Skin of body (tissue), 2 donors: ENCODE results near the gene TMEM178B. TPM values are rescaled to one million over a fixed set of nuclear protein-coding genes. Genes with fewer than 3 reads are reported as not detected.
"Not testable (repeated sequence)": the region's sequence is repeated elsewhere in the genome, so short reads cannot be mapped to it uniquely, and the experiment has no call there.

Source experiments
- DNase-seq: peaks from one replicate; lab custom pipeline; 2025; lab: John Stamatoyannopoulos, UW
- total RNA-seq: library from RNA; depleted of rRNA; stranded (reverse); fragments of >200 nt; gene quantifications from one replicate; pipeline ENCODE4 v1.2.3, GENCODE V29; 2014

The TMEM178B gene
- total RNA-seq, 1 donor from 2014 or later: 0.49 TPM

- DNase-seq: no peak
Observed at GRCh38 chr7:141142058-141142457, 68.2 kb downstream of the TMEM178B start.

- DNase-seq: no peak
Observed at GRCh38 chr7:141144921-141145629, 71.2 kb downstream of the TMEM178B start.

GRCh38 chr7:141145630-141145982 lies 71.7 kb downstream of the TMEM178B start:
- no peak for DNase-seq

GRCh38 chr7:141147482-141147881 lies 73.6 kb downstream of the TMEM178B start:
- no peak for DNase-seq

DNA sequence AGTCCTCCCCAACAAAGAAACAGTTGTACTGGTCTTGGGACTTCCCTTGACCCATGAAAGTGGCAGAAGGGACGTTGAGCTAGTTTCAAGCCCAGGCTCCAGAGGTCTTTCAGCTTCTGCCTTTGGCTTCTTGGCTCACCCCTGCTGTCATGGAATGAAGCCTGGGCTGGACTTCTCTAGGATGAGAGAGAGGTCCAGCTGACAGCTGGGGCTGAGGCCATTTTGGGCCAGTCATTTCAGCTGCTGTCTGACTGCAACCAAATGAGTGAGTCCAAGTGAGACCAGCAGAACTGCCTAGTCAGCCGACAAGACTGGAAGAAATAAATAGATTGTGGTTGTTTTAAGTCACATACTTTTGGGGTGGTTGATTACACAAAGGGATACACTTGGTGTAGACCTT lies 76.6 kb downstream of the TMEM178B start:
- DNase-seq: no peak

GRCh38 chr7:141151746-141152145 lies 77.9 kb downstream of the TMEM178B start:
- no peak for DNase-seq

DNA sequence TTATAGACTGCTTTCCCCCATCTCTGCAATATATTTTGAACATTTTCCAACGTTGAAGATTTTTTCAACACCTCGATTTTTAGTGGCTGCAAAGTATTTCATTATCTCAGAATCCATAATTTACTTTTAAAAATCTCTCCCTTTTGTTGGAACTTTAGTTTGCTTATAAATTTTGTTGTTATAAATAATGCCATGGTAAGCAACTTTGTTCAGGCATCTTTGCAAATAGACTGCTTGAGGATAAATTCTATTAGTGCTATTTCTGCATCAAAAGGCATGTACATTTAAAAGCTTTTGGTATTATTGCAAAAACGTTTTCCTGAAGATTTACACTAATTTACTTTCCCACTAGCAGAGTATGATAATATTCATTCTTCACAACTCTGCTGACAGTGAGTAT lies 79.4 kb downstream of the TMEM178B start:
- DNase-seq: no peak

DNA sequence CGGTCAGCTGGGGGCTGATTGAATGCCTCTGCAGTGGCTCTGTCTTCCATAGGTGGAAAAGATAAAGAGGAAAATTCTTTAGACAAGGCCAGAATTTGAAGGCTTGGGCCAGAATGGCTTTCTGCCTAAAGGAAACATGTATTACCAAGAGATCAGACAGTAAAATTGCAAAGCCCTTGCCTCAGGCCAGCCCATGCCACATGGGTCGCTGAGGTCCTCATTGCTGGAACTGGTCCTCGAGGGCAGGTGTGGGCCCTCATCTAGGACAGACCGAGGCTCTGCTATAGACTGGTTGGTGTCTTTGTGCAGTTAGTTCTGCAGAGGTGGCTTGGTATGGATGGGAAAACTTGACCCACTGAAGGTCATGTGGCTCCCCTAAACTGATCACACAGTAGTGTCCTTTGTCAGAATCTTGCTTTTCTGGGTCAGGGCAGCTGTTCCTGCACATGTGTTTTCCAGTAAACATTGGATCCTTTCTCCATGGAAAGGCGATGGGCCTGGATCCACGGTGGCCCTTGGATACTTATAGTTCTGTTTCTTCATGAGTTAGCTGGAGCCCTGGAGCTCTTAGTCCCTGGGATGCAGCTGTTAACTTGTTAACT lies 80.4 kb downstream of the TMEM178B start:
- no peak for DNase-seq

- no peak for DNase-seq
Observed at GRCh38 chr7:141156407-141156806, 82.5 kb downstream of the TMEM178B start.

DNA sequence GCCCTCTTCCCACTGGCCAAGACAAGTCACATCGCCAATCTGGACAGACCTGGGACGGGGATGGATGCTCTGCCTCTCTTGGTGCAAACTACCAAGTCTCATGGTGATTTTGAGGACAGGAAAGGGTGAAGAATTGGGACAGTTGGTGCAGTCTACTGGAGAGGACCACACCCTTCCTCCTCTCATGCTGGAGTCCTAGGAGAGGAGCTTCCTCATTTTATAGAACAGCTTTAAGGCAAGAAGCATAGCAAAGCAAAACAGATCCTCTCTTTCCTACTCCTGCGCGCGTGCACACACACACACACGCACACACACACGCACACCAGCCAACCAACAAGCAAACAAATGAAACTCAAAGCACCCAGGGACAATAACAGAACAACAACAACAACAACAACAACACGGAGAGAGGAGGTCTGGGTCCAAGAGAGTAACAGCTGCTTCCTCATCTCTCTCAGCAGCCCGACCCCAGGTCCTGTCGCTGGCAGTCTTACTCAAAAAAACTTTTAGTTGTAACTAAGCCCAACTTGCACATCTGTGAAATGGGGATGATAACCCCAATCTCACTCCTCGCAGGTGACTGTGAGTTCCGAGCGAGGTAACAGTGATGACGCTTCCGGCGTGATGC lies 83.4 kb downstream of the TMEM178B start:
- no peak for DNase-seq

DNA sequence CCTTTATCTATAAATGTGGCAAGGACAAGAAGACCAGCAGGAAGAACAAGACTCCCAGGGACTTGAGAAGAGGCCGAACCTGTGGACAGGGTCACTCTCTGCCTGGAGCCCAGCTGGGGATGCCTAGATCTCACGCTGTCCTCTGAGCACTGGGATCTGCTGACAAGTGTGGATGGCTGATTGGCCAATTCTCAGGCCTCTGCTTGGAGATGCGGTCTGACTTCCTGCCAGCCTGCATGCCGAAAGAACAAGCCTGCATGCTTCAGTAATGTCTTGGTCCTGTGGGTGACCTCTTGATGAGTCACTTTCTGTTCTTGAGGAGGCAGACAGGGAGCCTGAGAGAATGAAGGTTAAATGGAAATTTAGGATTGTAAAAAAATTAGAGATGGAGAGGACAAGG lies 84.7 kb downstream of the TMEM178B start:
- DNase-seq: no peak

DNA sequence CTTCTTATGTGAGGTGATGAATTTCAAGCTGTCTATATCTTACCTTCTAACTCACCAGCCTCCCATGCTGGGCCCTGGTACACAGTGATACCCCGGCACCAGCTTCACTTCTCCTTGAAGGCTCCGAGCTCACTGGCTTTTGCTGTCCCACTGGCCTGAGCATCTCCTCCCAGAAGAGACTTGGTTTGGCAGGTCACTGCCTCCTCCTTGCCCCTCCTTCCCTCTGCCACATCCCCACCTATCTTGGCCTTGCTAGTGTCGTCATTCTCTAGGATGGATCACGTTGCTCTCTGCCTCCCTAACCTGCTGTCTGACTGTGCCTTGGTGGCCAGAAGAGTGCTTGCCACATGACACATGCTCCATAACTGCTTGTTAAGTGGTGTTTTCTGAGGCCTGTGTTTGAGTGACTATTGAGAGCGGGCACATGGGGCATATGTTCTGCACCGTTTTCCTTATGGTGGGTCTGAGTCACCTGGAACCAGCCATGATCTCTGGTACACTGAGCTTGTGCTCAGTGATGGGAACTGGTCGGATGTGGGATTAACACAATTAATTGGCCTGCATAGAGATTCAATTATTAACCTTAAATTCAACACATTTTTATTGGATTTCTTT lies 86.5 kb downstream of the TMEM178B start:
- DNase-seq: no peak

GRCh38 chr7:141161550-141162535 lies 88.0 kb downstream of the TMEM178B start:
- DNase-seq: no peak

DNA sequence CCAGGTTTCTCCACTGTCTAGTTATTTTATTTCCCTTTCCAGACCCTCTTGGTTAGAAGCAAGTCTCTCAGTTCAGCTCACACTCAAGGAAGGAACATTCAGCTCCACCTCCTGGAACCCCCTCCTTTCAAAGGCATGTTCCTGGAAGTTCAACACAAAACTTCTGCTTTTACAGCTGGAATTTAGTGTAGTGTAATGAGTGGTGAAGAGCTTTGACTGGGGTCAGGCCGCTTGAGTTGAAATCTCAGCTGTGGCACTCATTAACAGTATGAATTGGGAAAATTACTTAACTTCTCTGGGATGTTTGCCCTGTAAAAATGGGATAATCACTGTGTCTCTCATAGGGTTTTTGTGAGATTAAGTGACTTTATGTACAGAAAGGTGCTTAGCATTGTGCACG lies 91.7 kb downstream of the TMEM178B start:
- no peak for DNase-seq

DNA sequence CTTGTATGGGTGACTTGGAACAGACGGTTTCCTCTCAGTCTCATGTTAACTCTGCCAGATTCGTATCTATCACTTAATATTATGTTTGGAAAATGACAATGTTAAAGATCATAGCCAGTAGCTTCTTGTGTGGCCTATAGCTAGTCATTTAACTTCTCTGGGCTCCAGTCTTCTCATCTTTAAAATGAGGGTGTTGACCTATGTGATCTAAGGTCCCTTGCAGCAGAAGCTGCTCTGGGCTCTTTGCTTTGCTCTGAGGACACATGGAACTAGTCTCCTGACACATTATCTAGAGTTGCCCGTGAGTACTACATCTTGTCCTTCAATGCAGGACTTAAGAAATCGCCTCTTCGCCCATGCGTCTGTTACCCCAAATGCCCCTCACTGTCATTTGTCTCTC lies 93.1 kb downstream of the TMEM178B start:
- DNase-seq: no peak

- DNase-seq: no peak
Observed at GRCh38 chr7:141167381-141167964, 93.6 kb downstream of the TMEM178B start.

DNA sequence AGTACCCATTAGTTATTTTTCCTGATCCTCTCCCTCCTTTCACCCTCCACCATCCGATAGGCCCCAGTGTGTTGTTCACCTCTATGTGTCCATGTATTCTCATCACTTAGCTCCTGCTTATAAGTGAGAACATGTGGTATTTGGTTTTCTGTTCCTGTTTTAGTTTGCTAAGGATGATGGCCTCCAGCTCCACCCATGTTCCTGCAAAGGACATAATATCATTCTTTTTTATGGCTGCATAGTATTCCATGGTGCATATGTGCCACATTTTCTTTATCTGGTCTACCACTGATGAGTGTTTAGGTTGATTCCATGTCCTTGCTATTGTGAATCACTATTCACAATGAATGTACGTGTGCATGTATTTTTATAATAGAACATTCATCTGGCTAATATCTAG lies 95.3 kb downstream of the TMEM178B start:
- DNase-seq: not testable (repeated sequence)

- DNase-seq: not testable (repeated sequence)
Observed at GRCh38 chr7:141175728-141176127, 101.9 kb downstream of the TMEM178B start.

DNA sequence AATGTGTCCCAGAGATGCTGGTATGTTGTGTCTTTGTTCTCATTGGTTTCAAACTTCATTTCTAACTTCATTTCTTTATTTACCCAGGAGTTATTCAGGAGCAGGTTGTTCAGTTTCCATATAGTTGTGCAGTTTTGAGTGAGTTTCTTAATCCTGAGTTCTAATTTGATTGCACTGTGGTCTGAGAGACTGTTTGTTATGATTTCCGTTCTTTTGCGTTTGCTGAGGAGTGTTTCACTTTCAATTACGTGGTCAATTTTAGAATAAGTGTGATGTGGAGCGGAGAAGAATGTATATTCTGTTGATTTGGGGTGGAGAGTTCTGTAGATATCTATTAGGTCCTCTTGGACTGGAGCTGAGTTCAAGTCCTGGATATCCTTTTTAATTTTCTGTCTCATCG lies 103.3 kb downstream of the TMEM178B start:
- DNase-seq: not testable (repeated sequence)

- no peak for DNase-seq
Observed at GRCh38 chr7:141178486-141179135, 104.7 kb downstream of the TMEM178B start.
